T-helper 2 cell treated with Interferon-gamma antibody and Interleukin-4, amounts not matched to agents 100 ng/mL and 5 ng/mL, for 36 hours (primary cell): ENCODE results near the gene OBI1. TPM values are rescaled to one million over a fixed set of nuclear protein-coding genes. Genes with fewer than 3 reads are reported as not detected.
"Not testable (repeated sequence)": the region's sequence is repeated elsewhere in the genome, so short reads cannot be mapped to it uniquely, and the experiment has no call there.

ENCODE experiments used
- intact Hi-C: fragments of 100-400 bp; cut with micrococcal nuclease; formaldehyde crosslinking; loops from one replicate; pipeline ENCODE4 v1.15.1; 2023
- total RNA-seq: library from RNA; stranded (reverse); gene quantifications from 2 replicates; pipeline ENCODE4 v1.2.3, GENCODE V29; 2022

The OBI1 gene
- total RNA-seq, 1 donor from 2014 or later, result 18.7 TPM

- intact Hi-C loops, result loop anchor here (10.0 kb wide), 1 partner anchor 956 kb away; the partner anchor contains the start of gene SLAIN1
Observed at GRCh38 chr13:78650717-78651083, 8.3 kb downstream of the OBI1 start.

DNA sequence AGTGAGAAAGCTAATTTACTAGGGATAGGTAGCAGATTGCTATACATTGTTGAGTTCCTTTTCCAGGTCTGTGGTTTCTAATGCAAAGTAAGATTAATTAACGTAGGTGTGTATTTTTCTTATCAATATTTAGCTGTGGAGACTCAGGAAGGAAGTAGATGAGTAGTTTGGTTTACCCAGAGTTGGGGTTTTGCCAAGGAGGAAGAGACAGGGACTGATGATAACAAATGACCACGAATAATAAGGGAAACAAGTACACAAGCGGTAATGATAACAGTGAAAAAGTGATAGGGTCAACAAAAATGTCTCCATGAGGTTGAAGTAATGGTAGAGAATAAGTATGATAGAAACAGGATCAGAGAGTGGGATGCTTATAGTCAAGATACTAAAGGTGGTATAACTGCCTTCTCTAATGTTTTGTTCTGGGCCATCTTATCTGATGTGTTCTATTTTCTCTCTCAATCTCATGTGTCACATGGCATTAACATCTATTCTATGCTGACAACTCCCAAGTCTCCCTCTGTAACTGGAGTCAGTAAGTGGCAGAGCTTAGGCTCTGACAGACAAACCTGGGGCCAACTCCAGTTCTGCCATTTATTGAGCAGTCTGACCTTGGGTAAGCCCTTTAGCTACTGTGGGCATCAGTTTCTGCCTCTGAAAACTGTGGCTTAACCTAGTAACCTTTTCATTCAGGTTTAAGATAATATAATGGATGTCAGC, 8.8 kb downstream of the OBI1 start:
- intact Hi-C loops, result loop anchor here (10.0 kb wide), 1 partner anchor 955 kb away; the partner anchor contains the start of gene SLAIN1

DNA sequence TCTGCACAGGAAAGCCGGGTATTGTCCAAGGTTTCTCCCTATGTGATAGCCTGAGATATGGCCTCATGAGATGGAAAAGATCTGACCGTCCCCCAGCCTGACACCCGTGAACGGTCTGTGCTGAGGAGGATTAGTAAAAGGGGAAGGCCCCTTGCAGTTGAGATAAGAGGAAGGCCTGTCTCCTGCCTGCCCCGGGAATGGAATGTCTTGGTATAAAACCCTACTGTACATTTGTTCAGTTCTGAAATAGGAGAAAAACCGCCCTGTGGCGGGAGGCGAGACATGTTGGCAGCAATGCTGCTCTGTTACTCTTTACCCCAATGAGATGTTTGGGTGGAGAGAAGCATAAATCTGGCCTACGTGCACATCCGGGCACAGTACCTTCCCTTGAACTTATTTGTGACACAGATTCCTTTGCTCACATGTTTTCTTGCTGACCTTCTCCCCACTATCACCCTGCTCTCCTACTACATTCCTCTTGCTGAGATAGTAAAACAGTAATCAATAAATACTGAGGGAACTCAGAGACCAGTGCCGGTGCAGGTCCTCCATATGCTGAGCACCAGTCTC, 11.8 kb downstream of the OBI1 start:
- intact Hi-C loops, result not testable (repeated sequence)

- intact Hi-C loops, result loop anchor here (2.0 kb wide), 1 partner anchor 21 kb away; the partner anchor contains the start of gene OBI1
Observed at GRCh38 chr13:78638216-78638615, 20.7 kb downstream of the OBI1 start.

GRCh38 chr13:78636495-78636894, 22.5 kb downstream of the OBI1 start:
- intact Hi-C loops, result no loop called here

GRCh38 chr13:78632996-78633395, 26.0 kb downstream of the OBI1 start:
- intact Hi-C loops, result no loop called here

DNA sequence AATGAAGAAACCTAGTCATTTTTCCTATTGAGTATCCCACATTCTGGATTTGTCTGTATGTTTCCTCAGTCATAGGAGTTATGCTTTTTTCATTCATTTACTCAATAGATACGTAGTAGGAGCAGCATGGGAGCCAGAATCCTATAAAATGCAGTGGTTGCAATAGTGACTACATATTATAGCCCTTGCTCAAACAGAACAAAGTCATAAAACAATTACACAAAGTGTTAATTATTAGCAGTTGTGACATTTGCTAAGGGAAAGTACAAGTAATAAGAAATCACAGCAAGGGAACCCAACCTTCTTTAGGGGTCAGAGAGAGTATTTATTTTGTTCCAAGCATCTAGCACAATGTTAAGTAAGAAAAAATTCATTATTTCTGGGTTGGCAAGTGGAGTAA, 27.9 kb downstream of the OBI1 start:
- intact Hi-C loops, result no loop called here

DNA sequence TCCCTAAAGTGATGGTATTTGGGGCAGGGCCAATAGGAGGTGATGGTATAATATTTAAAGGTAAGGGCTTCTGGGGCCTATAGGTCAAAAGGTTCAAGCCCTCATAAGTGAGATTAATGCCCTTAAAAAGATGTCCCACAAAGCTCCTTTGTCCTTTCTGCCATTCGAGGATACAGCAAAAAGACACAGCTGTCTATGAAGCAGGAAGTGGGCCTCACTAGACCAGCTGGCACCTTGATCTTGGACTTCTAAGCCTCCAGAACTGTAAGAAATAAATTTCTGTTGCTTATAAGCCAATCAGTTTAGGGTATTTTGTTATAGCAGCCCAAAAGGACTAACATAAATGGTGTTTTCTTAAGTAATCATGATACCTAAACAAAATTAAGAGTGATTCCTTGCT, 28.4 kb downstream of the OBI1 start:
- intact Hi-C loops, result no loop called here

GRCh38 chr13:78625384-78625783, 33.6 kb downstream of the OBI1 start:
- intact Hi-C loops, result no loop called here

GRCh38 chr13:78623132-78623531, 35.8 kb downstream of the OBI1 start:
- intact Hi-C loops, result no loop called here

GRCh38 chr13:78620936-78621470, 38.0 kb downstream of the OBI1 start:
- intact Hi-C loops, result no loop called here

- intact Hi-C loops, result no loop called here
Observed at GRCh38 chr13:78618411-78618810, 40.5 kb downstream of the OBI1 start.

GRCh38 chr13:78611040-78611439, 47.9 kb downstream of the OBI1 start:
- intact Hi-C loops, result loop anchor here (2.0 kb wide), 1 partner anchor 48 kb away; the partner anchor contains the start of gene OBI1

GRCh38 chr13:78610381-78610883, 48.5 kb downstream of the OBI1 start:
- intact Hi-C loops, result loop anchor here (2.0 kb wide), 1 partner anchor 48 kb away; the partner anchor contains the start of gene OBI1

DNA sequence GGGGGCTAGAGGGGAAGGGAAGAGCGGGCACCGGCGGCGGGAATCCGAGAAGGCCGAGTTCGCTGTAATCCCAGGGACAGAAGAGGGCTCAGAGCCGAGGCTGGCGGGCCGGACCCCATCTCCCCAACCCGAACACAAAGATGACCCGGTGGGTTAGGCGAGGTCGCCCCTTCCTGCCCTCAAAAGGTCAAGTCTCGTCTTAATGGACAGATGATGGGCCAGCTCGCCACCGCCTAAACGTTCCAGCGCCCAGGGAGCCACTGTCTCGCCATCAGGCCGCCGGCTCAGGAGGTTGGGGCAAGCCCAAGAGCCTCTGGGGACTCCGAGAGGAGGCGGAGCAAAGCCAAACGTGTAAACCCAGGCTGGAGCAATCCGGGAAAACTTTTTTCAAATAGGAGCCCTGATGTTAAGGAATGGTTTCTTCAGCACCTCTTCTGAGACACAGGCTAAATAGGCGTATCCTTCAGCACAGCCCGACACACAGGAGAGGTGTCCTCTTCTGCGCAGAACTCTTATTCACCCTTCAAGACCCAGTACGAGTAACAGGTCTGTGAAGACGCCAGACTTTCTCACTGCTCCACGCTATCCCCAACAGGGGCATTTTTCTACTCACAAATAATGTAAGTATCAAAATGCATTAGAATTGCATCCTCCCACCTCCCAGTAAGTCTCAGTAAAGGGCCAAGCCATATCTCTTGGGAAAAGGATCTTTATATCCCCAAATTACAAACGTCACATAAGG, 49.3 kb downstream of the OBI1 start:
- intact Hi-C loops, result loop anchor here (2.0 to 5.0 kb wide), 3 partner anchors 17 to 1733 kb away; partner anchors contain the start of genes OBI1 and SPRY2

GRCh38 chr13:78608688-78609463, 50.1 kb downstream of the OBI1 start:
- intact Hi-C loops, result loop anchor here (2.0 to 5.0 kb wide), 2 partner anchors 16 to 1733 kb away; partner anchors contain the start of gene SPRY2

GRCh38 chr13:78608252-78608687, 50.7 kb downstream of the OBI1 start:
- intact Hi-C loops, result loop anchor here (2.0 to 5.0 kb wide), 2 partner anchors 15 to 1734 kb away; partner anchors contain the start of gene SPRY2

- intact Hi-C loops, result loop anchor here (2.0 to 5.0 kb wide), 2 partner anchors 15 to 1735 kb away; partner anchors contain the start of gene SPRY2
Observed at GRCh38 chr13:78607409-78608251, 51.3 kb downstream of the OBI1 start.
